Transverse colon (tissue), 4 donors: Measurements from ENCODE around the gene LIMS4. TPM values are rescaled to one million over a fixed set of nuclear protein-coding genes. Genes with fewer than 3 reads are reported as not detected.
"Not testable (repeated sequence)": the region's sequence is repeated elsewhere in the genome, so short reads cannot be mapped to it uniquely, and the experiment has no call there.

Source experiments
- DNase-seq: peaks from one replicate; pipeline ENCODE4 v3.0.0-alpha.2; 2019
- H3K27ac ChIP-seq, 4 donors: fragments of 200-600 bp; sonication (generic); 2 replicates each; pipeline ENCODE4 v1.5.1; 2016 to 2018; ENCODE audit warnings: inconsistent platforms in 4 of 4
- H3K27me3 ChIP-seq: fragments of 200-600 bp; sonication (generic); 2 replicates; pipeline ENCODE4 v1.5.1; 2017; ENCODE audit warnings: inconsistent platforms
- H3K36me3 ChIP-seq, 4 donors: fragments of 200-600 bp; sonication (generic); 2 replicates each; pipeline ENCODE4 v1.5.1; 2017 to 2019; ENCODE audit warnings: inconsistent platforms in 4 of 4
- H3K4me1 ChIP-seq, 4 donors: fragments of 200-600 bp; sonication (generic); 2 replicates each; pipeline ENCODE4 v1.5.1; 2017 to 2020; ENCODE audit warnings: inconsistent platforms in 4 of 4
- H3K4me3 ChIP-seq, 4 donors: fragments of 200-600 bp; sonication (generic); 1 replicate in 1 of 4; 2 replicates in 3 of 4; pipeline versions ENCODE4 v1.5.1 to v1.6.1; 2017 to 2019; ENCODE audit warnings: inconsistent platforms in 4 of 4
- H3K9me3 ChIP-seq, 2 donors: fragments of 200-600 bp; sonication (generic); 2 replicates each; pipeline ENCODE4 v1.5.1; 2017 to 2019; ENCODE audit warnings: inconsistent platforms in 2 of 2
- WGBS, 2 donors: methylation state at CpG; one replicate each; pipeline ENCODE4 v1.1.5; 2018; ENCODE audit warnings: low coverage in 1 of 2; 5-methylcytosine and 5-hydroxymethylcytosine counted together
- in situ Hi-C, 4 donors: fragments of 200-750 bp; cut with MboI; loops; one replicate each; pipeline versions ENCODE4 v1.15.0 to v1.15.1; 2017; ENCODE audit warnings: low sequenced_read_pairs in 3 of 4, low pct_ligation_motif_present in 1 of 4, low pct_unique_long_range_greater_than_20kb in 1 of 4
- intact Hi-C: fragments of 100-400 bp; cut with DNase I; formaldehyde crosslinking; loops from one replicate; pipeline ENCODE4 v1.15.1; 2023; ENCODE audit warnings: low total_unique reads
- total RNA-seq, 4 donors: library from RNA; depleted of rRNA; stranded (reverse); fragments of >200 nt; gene quantifications; one replicate each; pipeline ENCODE4 v1.1.0, GENCODE V29; 2016

The LIMS4 gene
- total RNA-seq, 4 donors from 2014 or later, result 1.6 to 3.4 TPM; not detected in 2

GRCh38 chr2:110449127-110449947, 23.3 kb downstream of the LIMS4 start:
- WGBS, 2 donors, result no CpG with 5 or more reads among the region's 7 CpGs
- DNase-seq, H3K9me3 ChIP-seq, H3K36me3 ChIP-seq, H3K27me3 ChIP-seq, intact Hi-C loops, H3K4me1 ChIP-seq, H3K4me3 ChIP-seq, in situ Hi-C loops, H3K27ac ChIP-seq: not testable (repeated sequence)

GRCh38 chr2:110446644-110447043, 26.0 kb downstream of the LIMS4 start:
- H3K27ac ChIP-seq, H3K36me3 ChIP-seq, H3K27me3 ChIP-seq, H3K9me3 ChIP-seq, DNase-seq, H3K4me3 ChIP-seq, in situ Hi-C loops, intact Hi-C loops, H3K4me1 ChIP-seq: not testable (repeated sequence)
- no CpG with 5 or more reads among the region's 2 CpGs for WGBS, 2 donors

GRCh38 chr2:110443305-110444005, 29.2 kb downstream of the LIMS4 start:
- H3K9me3 ChIP-seq, intact Hi-C loops, H3K4me3 ChIP-seq, DNase-seq, H3K36me3 ChIP-seq, H3K27ac ChIP-seq, H3K4me1 ChIP-seq, in situ Hi-C loops, H3K27me3 ChIP-seq: not testable (repeated sequence)
- WGBS, 2 donors, result no CpG with 5 or more reads among the region's 8 CpGs

- H3K9me3 ChIP-seq, intact Hi-C loops, H3K27me3 ChIP-seq, DNase-seq, H3K27ac ChIP-seq, in situ Hi-C loops, H3K4me3 ChIP-seq, H3K4me1 ChIP-seq, H3K36me3 ChIP-seq: not testable (repeated sequence)
- no CpG with 5 or more reads among the region's 1 CpG for WGBS, 2 donors
Observed at GRCh38 chr2:110441905-110442304, 30.7 kb downstream of the LIMS4 start.

GRCh38 chr2:110434565-110434964, 38.1 kb downstream of the LIMS4 start:
- intact Hi-C loops, H3K4me3 ChIP-seq, H3K9me3 ChIP-seq, in situ Hi-C loops, H3K27ac ChIP-seq, DNase-seq, H3K27me3 ChIP-seq, H3K4me1 ChIP-seq, H3K36me3 ChIP-seq: not testable (repeated sequence)
- no CpG with 5 or more reads among the region's 6 CpGs for WGBS, 2 donors

- H3K36me3 ChIP-seq, H3K27ac ChIP-seq, H3K27me3 ChIP-seq, intact Hi-C loops, H3K4me3 ChIP-seq, H3K9me3 ChIP-seq, DNase-seq, in situ Hi-C loops, H3K4me1 ChIP-seq: not testable (repeated sequence)
- 80 to 100% methylated on average over 1 of the region's 4 CpGs for WGBS, 2 donors
Observed at GRCh38 chr2:110425725-110426124, 46.9 kb downstream of the LIMS4 start.

GRCh38 chr2:110424421-110424820, 48.2 kb downstream of the LIMS4 start:
- in situ Hi-C loops, H3K4me1 ChIP-seq, DNase-seq, H3K27ac ChIP-seq, H3K4me3 ChIP-seq, H3K36me3 ChIP-seq, H3K27me3 ChIP-seq, H3K9me3 ChIP-seq, intact Hi-C loops: not testable (repeated sequence)
- no CpG with 5 or more reads among the region's 4 CpGs for WGBS, 2 donors

- in situ Hi-C loops, intact Hi-C loops, DNase-seq, H3K9me3 ChIP-seq, H3K4me3 ChIP-seq, H3K4me1 ChIP-seq, H3K36me3 ChIP-seq, H3K27me3 ChIP-seq, H3K27ac ChIP-seq: not testable (repeated sequence)
- WGBS, 2 donors, result no CpG with 5 or more reads among the region's 56 CpGs
Observed at GRCh38 chr2:110423574-110423962, 49.0 kb downstream of the LIMS4 start.

GRCh38 chr2:110422852-110423573, 49.6 kb downstream of the LIMS4 start:
- H3K9me3 ChIP-seq, H3K4me3 ChIP-seq, DNase-seq, H3K27me3 ChIP-seq, H3K4me1 ChIP-seq, H3K27ac ChIP-seq, in situ Hi-C loops, intact Hi-C loops, H3K36me3 ChIP-seq: not testable (repeated sequence)
- WGBS, 2 donors, result no CpG with 5 or more reads among the region's 36 CpGs

GRCh38 chr2:110420641-110421354, 51.8 kb downstream of the LIMS4 start:
- H3K27ac ChIP-seq, H3K9me3 ChIP-seq, H3K36me3 ChIP-seq, H3K27me3 ChIP-seq, in situ Hi-C loops, intact Hi-C loops, H3K4me1 ChIP-seq, DNase-seq, H3K4me3 ChIP-seq: not testable (repeated sequence)
- WGBS, 2 donors, result no CpG with 5 or more reads among the region's 9 CpGs
